Renal pelvis (tissue), 4 donors: ENCODE data around the gene VSTM2L. TPM values are rescaled to one million over a fixed set of nuclear protein-coding genes. Genes with fewer than 3 reads are reported as not detected.

Experiments
- DNase-seq: peaks from one replicate; pipeline ENCODE4 v3.0.0-alpha.2; 2013
- polyA plus RNA-seq, 3 donors: library from polyadenylated mRNA; unstranded; fragments of 120-200 nt; gene quantifications; one replicate each; pipeline ENCODE4 v1.2.1, GENCODE V29; 2013; ENCODE audit not compliant: insufficient read length in 3 of 3

VSTM2L gene
- polyA plus RNA-seq, 3 donors, result 1.5 to 3.5 (median 2.1) TPM

DNA sequence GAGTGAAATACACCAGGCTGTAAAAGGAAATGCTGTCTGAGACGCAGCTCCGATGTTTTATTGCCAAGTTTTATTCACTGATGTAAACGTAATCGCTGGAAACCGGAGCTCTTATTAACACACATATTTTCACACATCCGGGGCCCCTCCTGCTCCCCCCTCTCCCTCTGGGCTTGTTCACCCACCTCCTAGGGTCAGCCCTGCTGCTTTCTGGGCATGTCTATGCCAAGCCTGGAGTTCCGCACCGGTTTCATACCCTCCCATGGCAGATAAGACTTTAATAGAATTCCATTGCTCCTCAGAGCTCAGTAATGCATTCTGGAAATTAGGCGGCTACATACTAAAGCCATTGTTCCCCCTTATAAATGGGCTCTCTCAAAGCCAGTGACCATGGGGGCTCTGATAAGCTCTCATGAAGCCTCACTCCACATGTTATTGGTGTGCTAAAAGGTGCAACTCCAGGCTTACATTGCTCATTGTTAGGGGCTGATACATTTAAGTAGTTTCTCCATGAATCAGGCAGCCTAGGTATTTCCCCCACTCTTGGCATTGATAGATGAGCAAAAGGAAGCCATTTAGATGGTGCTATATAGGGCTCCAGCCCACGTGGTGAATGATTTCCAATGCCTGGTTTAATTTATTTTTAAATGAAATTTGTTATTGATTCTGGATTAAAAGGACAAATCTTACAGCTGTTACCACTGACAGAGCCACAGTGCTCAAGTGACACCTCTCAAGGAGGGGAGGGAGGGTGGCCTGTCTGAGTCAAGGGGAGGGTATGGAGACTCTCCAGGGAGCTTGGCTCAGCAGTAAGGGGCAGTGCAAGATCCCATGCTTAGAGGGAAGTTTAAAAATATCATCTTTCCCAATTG, 4.5 kb upstream of the VSTM2L start:
- no peak for DNase-seq

- DNase-seq, result no peak
These were observed 3.6 kb upstream of the VSTM2L start for GRCh38 chr20:37899105-37900045.

DNA sequence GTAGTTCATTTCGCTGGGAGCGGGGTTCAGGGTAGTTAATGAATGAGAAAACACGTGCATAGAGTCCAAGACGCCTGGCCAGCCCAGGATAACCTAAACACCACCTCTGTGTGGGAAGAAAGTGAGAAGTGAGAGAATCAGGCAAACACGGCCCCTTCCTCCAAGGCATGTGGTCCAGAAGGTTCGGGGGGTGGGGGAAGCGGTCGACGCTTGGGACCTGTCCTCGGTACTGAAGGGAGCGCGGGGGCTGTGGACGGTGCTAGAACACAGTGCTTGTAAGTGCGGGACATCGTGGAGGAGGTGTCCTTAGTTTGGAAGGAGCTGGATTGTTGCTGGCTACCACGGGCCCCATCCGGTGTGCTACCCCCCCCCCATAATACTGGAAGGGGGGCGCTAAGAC, 1.7 kb upstream of the VSTM2L start:
- DNase-seq, result peak; percentile 38

DNA sequence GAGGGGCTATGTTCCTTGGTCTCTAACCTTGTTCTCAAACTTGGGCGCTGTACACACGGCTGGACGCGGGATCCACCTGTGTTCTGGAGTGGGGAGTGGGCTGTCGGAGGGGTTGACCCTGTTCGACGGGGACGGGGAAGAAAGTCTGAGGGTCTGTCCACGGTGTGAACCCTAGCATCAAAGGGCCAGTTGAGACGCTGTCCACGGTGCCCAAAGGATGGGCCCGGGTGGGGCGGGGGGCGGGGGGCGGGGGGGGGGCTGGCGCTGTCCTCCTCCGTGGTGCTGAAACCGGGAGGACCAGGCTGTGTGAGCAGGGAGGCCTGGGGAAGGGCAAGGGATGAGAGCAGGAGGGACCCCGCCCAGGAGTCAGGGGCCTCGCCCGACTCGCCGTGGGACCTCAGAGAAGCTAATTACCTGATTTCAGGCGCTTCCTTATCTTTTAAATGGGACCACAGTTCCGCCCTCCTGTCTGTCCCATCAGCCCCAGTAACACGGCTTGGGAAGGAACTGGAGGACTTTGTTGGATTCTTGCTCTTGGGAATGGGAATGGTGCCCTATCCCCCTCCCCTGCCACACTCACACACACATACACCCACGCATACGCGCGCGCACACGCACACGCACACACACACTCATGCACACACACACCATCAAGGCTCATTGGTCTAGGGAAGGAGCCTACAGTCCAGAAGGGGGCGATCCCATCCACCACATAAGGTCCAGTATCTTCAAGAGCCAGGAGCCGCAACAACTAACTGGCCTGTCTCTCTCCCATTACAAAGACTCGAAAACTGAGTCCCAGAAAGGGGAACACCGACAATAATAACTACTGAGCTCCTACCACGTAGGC, 1.0 kb upstream of the VSTM2L start:
- peak; percentile 47 for DNase-seq

GRCh38 chr20:37903317-37904007, 535 bp downstream of the VSTM2L start:
- no peak for DNase-seq

DNA sequence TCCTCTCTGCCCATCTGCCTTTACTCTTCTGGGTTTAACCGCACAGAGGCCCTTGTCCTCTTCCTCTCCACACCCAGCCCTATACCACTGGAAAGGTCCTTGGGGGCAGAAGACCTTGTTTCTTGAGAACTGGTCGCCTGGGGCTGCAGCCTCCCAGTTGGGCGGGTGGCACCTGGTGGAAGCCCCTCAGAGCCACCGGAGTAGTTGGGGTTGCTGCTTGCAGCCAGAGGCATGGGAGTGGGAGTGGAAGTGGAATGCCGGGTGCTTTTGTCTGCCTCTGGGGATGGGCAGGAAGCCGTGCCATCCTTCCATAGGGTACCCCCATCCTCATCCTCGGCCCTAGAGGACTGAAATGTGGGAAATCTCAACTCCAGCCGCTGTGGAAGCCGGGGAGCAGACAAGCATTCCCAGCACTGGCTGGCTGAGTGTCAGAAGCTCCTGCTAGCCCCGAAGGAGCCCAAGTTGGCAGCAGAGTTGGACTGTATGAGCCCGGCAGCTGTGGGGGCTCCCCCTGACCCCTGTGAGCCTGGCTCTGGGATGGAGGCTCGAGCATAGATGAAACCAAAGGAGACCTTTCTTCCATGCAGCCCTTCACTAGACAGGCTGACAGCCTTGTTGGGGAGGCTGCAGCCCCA, 1.2 kb downstream of the VSTM2L start:
- no peak for DNase-seq

DNA sequence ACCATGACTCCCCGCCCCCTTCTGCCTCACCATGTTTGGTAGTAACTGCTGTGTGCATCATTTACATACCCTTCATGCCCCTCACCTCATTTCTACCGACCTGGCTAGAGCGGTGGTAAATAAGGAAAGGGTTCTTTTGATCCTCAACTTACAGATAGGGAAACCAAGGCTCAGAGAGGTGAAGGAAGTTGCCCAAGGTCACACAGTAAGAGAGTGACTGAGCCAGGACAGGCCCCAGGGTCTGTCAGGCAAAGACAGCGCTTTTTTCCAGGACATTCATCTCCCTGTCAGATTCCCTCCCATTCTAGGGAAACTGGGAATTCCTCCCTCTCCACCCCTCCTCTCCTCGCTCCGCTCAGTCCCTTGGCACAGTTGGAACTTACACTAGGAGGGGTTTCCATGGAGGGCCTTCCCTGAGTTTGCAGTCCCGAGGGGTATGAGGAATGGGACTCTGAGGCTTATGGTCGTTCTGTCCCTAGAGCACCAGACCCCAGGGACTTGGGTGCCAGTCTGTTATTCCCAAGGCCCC, 2.0 kb downstream of the VSTM2L start:
- no peak for DNase-seq

DNA sequence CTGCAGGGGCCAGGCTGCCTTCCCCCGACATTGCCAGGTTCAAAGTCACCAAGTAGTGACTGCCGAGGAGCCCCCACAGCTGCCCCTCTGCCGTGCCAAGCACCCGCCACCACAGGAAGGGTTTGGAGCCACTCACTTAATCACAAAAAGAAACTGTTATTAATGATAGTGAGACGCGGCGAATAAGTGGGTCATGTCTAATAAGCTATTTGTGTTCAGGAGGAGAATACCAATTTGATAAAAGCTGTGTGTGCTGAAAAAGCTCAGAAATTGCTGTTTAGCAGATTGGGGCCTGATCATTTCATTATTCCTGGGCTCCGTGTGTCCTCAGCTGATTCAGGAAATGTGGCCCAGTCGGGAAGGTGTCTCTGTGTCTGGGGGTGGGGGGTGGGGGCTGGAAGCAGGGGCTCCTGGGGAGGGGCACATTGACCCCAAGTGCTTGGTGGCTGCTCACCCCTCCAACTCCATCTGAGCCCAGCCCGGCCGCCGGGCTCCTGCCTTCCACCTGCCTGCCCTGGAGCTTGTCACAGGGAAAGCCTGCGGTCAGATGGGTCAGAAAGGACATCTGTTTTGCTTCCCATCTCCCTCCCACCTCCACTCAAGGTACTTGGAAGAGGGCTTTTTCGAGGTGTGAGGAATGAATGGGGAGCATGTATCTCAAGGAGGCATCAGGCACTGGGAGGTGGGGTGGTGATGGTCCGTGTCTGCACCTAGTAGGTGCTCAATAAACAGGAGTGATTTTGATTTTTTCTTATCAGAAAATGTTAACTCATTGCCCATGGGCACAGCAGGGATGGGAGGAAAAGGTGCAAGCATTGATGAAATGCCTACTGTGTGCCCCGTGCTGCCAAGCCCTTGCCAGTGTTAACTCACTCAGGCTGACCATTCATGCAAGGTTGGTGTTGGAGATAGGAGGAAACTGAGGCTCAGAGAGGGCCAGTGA, 3.0 kb downstream of the VSTM2L start:
- DNase-seq, result no peak

- no peak for DNase-seq
These were observed 4.4 kb downstream of the VSTM2L start for GRCh38 chr20:37907330-37907676.

DNA sequence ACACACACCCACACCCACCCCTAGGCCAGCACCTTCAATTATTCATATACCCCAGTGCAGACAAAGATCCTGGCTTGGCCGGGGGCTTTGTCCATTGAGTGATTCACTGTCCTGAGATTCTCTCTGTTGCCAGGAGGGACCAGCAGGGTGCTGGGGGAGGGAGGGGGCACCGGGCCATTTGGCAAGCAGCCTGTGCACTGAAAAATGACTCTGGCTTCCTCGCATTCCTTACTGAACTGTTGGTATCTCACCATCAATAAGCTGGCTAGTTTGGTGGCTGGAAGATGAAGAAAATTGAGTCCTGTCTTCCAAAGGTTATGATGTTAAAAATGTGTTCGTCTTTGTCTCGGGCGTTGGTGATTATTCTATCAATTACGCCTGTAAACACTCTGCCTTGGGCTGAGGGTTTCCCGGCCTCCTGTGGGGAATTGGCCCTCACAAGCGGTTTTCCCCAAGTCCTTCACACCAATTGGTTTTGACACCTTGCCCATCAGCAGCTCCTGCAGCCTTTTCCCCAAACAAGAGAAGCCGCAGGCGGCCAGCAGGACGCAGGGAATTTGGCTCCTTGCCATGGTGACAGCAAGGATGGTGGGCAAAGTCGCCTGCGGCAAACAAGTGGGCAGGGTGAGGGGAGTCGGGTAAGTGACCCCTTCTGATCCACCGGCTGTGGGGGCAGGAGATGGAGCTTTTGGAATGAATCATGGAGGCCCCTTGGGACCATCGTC, 4.9 kb downstream of the VSTM2L start:
- DNase-seq, result no peak

GRCh38 chr20:37911261-37911660, 8.3 kb downstream of the VSTM2L start:
- DNase-seq, result no peak

DNA sequence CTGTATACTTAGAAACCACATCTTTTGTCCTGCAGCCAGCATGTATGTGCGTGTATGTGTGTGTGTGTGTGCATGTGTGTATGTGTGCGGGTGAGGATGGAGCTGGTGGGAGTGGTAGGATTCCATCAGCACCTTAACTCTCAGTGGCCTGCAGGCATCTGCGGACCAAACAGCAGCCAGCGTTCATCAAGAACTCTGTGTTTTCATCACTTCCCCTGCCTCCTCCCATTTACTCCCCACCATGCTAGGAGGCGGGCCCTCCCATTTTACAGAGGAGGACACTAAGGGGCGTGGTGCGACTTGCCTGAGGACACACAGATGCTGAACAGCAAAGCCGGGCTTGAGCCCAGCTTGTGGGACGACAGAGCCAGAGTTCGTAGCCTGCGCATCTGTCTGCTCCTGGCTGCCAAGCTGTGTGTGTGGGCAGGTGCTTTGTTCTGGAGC, 8.9 kb downstream of the VSTM2L start:
- DNase-seq, result peak; percentile 61

DNA sequence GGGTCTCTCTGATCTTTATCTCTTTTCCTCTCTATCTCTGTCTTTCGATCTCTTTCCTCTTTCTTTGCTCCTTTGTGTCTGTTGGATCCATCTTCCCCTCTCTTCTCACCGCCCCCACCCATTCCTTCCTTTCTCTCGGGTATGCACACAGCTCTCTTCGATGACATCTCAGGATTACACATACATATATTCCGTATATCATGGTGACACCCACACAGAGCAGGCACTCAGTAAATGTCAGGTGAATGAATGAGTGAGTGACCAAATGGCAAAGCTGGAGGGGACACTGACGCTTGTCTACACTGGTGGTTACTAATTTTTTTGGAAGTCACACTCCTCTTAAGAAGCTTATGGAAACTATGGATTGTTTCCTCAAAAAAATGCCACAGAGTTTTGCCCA, 9.9 kb downstream of the VSTM2L start:
- no peak for DNase-seq

DNA sequence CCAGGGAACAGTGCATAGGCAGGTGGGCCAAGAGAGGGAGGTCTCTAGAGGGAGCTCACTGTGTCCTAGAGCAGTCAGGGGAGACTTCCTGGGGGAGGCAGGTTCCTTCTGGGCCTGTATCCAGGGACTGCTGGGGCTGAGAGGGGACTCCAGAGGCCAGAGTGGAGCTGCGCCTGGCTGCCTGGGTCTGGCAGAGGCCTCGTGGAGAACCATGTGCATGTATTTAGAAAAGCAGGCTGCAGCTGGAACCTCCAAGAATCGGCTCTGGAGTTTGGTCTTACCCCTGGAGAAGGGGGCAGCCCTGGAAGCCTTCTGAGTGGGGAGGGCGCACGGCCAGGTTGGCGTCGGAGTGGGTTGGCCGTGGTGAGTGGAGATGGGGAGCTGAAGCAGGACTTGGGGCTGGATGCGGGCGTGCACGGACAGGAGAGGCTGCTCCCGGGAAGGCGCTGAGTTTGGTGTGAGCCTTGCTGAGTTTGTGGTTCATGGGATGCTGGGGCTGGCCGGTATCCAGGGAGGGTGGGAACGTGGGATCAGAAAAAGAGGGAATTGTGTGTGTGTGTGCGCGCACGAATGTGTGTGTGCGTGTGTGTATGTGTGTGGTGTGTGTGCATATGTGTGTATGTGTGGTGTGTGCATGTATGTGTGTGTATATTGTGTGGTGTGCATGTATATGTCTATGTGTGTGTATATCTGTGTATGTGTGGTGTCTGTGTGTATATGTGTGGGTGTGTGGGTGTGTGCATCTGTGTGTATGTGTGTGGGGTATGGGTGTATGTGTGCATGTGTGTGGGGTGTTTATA, 10.8 kb downstream of the VSTM2L start:
- no peak for DNase-seq

DNA sequence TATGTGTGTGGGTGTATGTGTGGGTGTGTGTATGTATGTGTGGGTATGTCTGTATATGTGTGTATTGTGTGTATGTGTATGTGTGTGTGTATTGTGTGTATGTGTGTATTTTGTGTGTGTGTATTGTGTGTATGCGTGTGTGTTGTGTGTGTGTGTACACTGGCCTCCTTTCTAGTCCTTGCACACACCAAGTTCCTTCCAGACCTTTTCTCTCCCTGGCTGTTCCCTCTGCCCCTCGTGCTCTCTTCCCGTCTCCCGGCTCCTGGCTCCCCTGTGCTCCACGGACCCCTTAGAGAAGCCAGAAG, 11.4 kb downstream of the VSTM2L start:
- no peak for DNase-seq

DNA sequence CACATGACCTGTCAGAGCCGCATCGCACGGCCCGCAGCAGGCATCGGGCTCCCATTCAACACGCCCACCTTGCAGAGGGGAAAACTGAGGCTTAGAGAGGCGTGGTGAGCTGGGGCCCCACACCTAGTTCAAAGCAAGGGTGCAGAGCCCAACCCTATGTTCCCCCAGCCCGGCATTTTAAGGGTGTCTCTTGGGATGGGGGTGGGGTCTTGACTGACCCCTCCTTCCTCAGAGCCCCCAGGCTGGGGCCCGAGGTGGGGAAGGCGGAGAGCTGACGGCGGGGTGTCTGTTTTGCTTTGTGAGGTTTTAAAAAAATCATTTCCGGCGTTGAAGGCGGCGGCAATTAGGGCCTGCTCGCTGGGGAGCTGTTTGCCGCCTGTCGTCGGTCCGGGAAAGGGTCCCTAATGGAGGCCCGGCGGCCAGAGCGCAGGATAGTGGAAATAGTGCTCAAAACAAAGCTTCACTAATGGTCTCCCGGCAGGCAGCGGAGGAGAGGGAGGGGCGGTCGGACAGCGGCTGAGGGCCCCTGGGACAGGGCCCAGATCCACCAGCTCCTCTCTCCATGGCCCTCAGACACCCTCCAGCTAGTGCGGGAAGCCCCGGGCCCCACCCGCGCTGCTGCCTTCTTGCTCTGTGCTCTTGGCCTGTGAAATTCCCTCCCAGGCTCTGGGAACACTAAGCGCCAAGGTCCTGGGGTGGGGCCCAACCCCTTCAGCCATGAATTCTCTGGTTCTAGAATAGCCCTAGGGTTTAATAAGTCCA, 11.9 kb downstream of the VSTM2L start:
- DNase-seq, result peak; percentile 48

GRCh38 chr20:37915434-37915787, 12.5 kb downstream of the VSTM2L start:
- DNase-seq, result no peak
